GM12891 (cell line): ENCODE results near the gene NPAS2.

Experiments
- POLR2A ChIP-seq: IDR thresholded peaks from 2 replicates; pipeline ENCODE4 v1.6.1; 2011; ENCODE audit warnings: low read depth, low read length, control low read depth
- POLR2AphosphoS5 ChIP-seq: IDR thresholded peaks from 2 replicates; pipeline ENCODE4 v1.6.1; 2011; ENCODE audit warnings: low read depth, low read length, control low read depth
- TAF1 ChIP-seq: IDR thresholded peaks from 2 replicates; pipeline ENCODE4 v1.6.1; 2011; ENCODE audit warnings: low read depth, low read length, control low read depth

- TF ChIP-seq TAF1: no peak
- TF ChIP-seq POLR2AphosphoS5: no peak
- no peak for TF ChIP-seq POLR2A
Measured at GRCh38 chr2:100987536-100987935, 167.6 kb downstream of the NPAS2 start.
